ENCODE data around the gene KLHL29. TPM values are rescaled to one million over a fixed set of nuclear protein-coding genes. Genes with fewer than 3 reads are reported as not detected.

KLHL29 gene
- total RNA-seq, 1 donor from 2014 or later = 22.3 TPM

- DNase-seq (ENCODE audit: low spot score) = no peak
These were observed 208.1 kb downstream of the KLHL29 start for GRCh38 chr2:23592898-23593751.

- no peak for DNase-seq (ENCODE audit: low spot score)
These were observed 208.9 kb downstream of the KLHL29 start for GRCh38 chr2:23593752-23594459.

- no peak for DNase-seq (ENCODE audit: low spot score)
These were observed 209.5 kb downstream of the KLHL29 start for GRCh38 chr2:23594460-23594825.

GRCh38 chr2:23595021-23595420 is 210.0 kb downstream of the KLHL29 start:
- DNase-seq (ENCODE audit: low spot score) = no peak

GRCh38 chr2:23595601-23596251 is 210.7 kb downstream of the KLHL29 start:
- peak; percentile 40 for DNase-seq (ENCODE audit: low spot score)

- no peak for DNase-seq (ENCODE audit: low spot score)
These were observed 211.4 kb downstream of the KLHL29 start for GRCh38 chr2:23596316-23596885.

- DNase-seq (ENCODE audit: low spot score) = no peak
These were observed 212.7 kb downstream of the KLHL29 start for GRCh38 chr2:23597687-23598086.

GRCh38 chr2:23599006-23599405 is 214.0 kb downstream of the KLHL29 start:
- no peak for DNase-seq (ENCODE audit: low spot score)

GRCh38 chr2:23599667-23600066 is 214.7 kb downstream of the KLHL29 start:
- DNase-seq (ENCODE audit: low spot score) = no peak

- no peak for DNase-seq (ENCODE audit: low spot score)
These were observed 215.4 kb downstream of the KLHL29 start for GRCh38 chr2:23600346-23600745.

- no peak for DNase-seq (ENCODE audit: low spot score)
These were observed 216.5 kb downstream of the KLHL29 start for GRCh38 chr2:23601301-23601965.

GRCh38 chr2:23602116-23602515 is 217.1 kb downstream of the KLHL29 start:
- peak; percentile 21 for DNase-seq (ENCODE audit: low spot score)

GRCh38 chr2:23603156-23603555 is 218.2 kb downstream of the KLHL29 start:
- DNase-seq (ENCODE audit: low spot score) = no peak

GRCh38 chr2:23603581-23603980 is 218.6 kb downstream of the KLHL29 start:
- DNase-seq (ENCODE audit: low spot score) = no peak

GRCh38 chr2:23604731-23605130 is 219.8 kb downstream of the KLHL29 start:
- DNase-seq (ENCODE audit: low spot score) = no peak

- no peak for DNase-seq (ENCODE audit: low spot score)
These were observed 220.3 kb downstream of the KLHL29 start for GRCh38 chr2:23605236-23605635.

GRCh38 chr2:23606196-23606595 is 221.2 kb downstream of the KLHL29 start:
- no peak for DNase-seq (ENCODE audit: low spot score)

GRCh38 chr2:23606968-23607367 is 222.0 kb downstream of the KLHL29 start:
- no peak for DNase-seq (ENCODE audit: low spot score)

GRCh38 chr2:23607925-23608324 is 222.9 kb downstream of the KLHL29 start:
- DNase-seq (ENCODE audit: low spot score) = no peak

- no peak for DNase-seq (ENCODE audit: low spot score)
These were observed 224.3 kb downstream of the KLHL29 start for GRCh38 chr2:23609254-23609653.

- DNase-seq (ENCODE audit: low spot score) = no peak
These were observed 226.9 kb downstream of the KLHL29 start for GRCh38 chr2:23611839-23612238.

GRCh38 chr2:23614701-23615100 is 229.7 kb downstream of the KLHL29 start:
- no peak for DNase-seq (ENCODE audit: low spot score)

All from mucosa of gallbladder (tissue), 1 donor.